PC-9 (cell line): ENCODE measurements around the gene LRRC4C. TPM values are rescaled to one million over a fixed set of nuclear protein-coding genes. Genes with fewer than 3 reads are reported as not detected.
A peak's percentile ranks its signal among the peaks of the same experiment; 100 is the strongest.
"Not testable (repeated sequence)": the region's sequence is repeated elsewhere in the genome, so short reads cannot be mapped to it uniquely, and the experiment has no call there.

ENCODE experiments used
- BruUV-seq: library from RNA; stranded (reverse); fragments of 400-500 nt; replicated peaks from 2 replicates; lab custom pipeline; 2021; lab: Mats Ljungman, UMichigan
- CTCF ChIA-PET: fragments of 300-600 bp; sonication (Branson Sonifier 250); formaldehyde crosslinking; loops from one replicate; lab custom pipeline; 2022; ENCODE audit warnings: antibody characterized with exemption; lab: Charles Lee
- POLR2A ChIA-PET: fragments of 300-600 bp; sonication (Branson Sonifier 250); formaldehyde crosslinking; loops from one replicate; lab custom pipeline; 2022; ENCODE audit warnings: antibody characterized with exemption; ENCODE audit not compliant: unreplicated experiment; lab: Charles Lee
- DNase-seq, 2 experiments: peaks; one replicate each; pipeline versions ENCODE4 v3.0.0 to v3.0.0-alpha.2; 2015 to 2022; ENCODE audit warnings: mixed read lengths in 1 of 2
- H2AFZ ChIP-seq: fragments of 200-600 bp; sonication (generic); 2 replicates; pipeline ENCODE4 v1.8.1; 2017; ENCODE audit warnings: antibody characterized with exemption
- H3F3A ChIP-seq: fragments of 200-600 bp; sonication (generic); 2 replicates; pipeline ENCODE4 v1.8.1; 2017; ENCODE audit warnings: antibody characterized with exemption, mild to moderate bottlenecking, low read depth; ENCODE audit not compliant: insufficient read depth
- H3K27ac ChIP-seq: fragments of 200-600 bp; sonication (generic); 2 replicates; pipeline ENCODE4 v1.6.1; 2016; ENCODE audit warnings: mixed run types
- H3K27me3 ChIP-seq: fragments of 200-600 bp; sonication (generic); 2 replicates; pipeline ENCODE4 v1.6.1; 2016; ENCODE audit warnings: low read depth, mixed run types; ENCODE audit not compliant: insufficient read depth
- H3K36me3 ChIP-seq: fragments of 200-600 bp; sonication (generic); 2 replicates; pipeline ENCODE4 v1.6.1; 2016; ENCODE audit warnings: low read depth, mixed run types
- H3K4me1 ChIP-seq: fragments of 200-600 bp; sonication (generic); replicated peaks from 2 replicates; pipeline ENCODE4 v1.6.1; 2016; ENCODE audit warnings: mixed run types; ENCODE audit not compliant: insufficient read depth
- H3K4me2 ChIP-seq: fragments of 200-600 bp; sonication (generic); 2 replicates; pipeline ENCODE4 v1.6.1; 2017; ENCODE audit warnings: mixed run types
- H3K4me3 ChIP-seq: fragments of 200-600 bp; sonication (generic); 2 replicates; pipeline ENCODE4 v1.6.1; 2016; ENCODE audit warnings: mixed run types
- H3K79me2 ChIP-seq: fragments of 200-600 bp; sonication (generic); 2 replicates; pipeline ENCODE4 v1.6.1; 2017; ENCODE audit warnings: low read depth, mixed run types
- H3K9me2 ChIP-seq: fragments of 200-600 bp; sonication (generic); 2 replicates; pipeline ENCODE4 v1.8.1; 2017; ENCODE audit warnings: mild to moderate bottlenecking; ENCODE audit not compliant: insufficient read depth
- H3K9me3 ChIP-seq: fragments of 200-600 bp; sonication (generic); 2 replicates; pipeline ENCODE4 v1.8.1; 2016; ENCODE audit warnings: low read depth; ENCODE audit not compliant: insufficient read depth
- H4K20me1 ChIP-seq: fragments of 200-600 bp; sonication (generic); 2 replicates; pipeline ENCODE4 v1.8.1; 2017; ENCODE audit not compliant: insufficient read depth
- CTCF ChIP-seq: fragments of 200-600 bp; sonication (generic); conservative IDR thresholded peaks from 2 replicates; pipeline ENCODE4 v1.6.1; 2017; ENCODE audit warnings: mixed run types, antibody characterized with exemption, mild to moderate bottlenecking, moderate library complexity
- EZH2 ChIP-seq: fragments of 200-600 bp; sonication (generic); IDR thresholded peaks from 2 replicates; pipeline ENCODE4 v1.8.0; 2017; ENCODE audit warnings: antibody characterized with exemption, low read depth
- intact Hi-C: fragments of 100-400 bp; cut with micrococcal nuclease; formaldehyde crosslinking; loops from one replicate; pipeline ENCODE4 v1.10.0; 2022; ENCODE audit not compliant: unreplicated experiment
- total RNA-seq: library from RNA; stranded (reverse); gene quantifications from 2 replicates; pipeline ENCODE4 v1.2.3, GENCODE V29; 2021

The LRRC4C gene
- total RNA-seq, 1 experiment from 2014 or later, result not detected

- H2AFZ ChIP-seq, result 0 out of 2 replicates have a peak overlapping the region, but pooled peaks have one; percentile 25
- no peaks in the 10 kb centered on the region for H3K79me2 ChIP-seq
- H3F3A ChIP-seq, result no peaks in the 10 kb centered on the region
- DNase-seq, result peak in 1 of 2 experiments; percentile 17
- ChIA-PET POLR2A (no interaction called here), CTCF (no interaction called here)
- H3K9me2 ChIP-seq, result no peaks in the 10 kb centered on the region
- no TSS peak for BruUV-seq
- TF ChIP-seq CTCF (no peak), EZH2 (no peak)
- no peaks in the 10 kb centered on the region for H3K36me3 ChIP-seq
- no peak overlapping the region for H3K4me3 ChIP-seq
- intact Hi-C loops, result no loop called here
- H4K20me1 ChIP-seq, result no peaks in the 10 kb centered on the region
- peak overlapping the region; percentile 35; the same call in 1 of the 2 replicates for H3K4me2 ChIP-seq
- no peaks in the 10 kb centered on the region for H3K9me3 ChIP-seq
- no peak overlapping the region for H3K27ac ChIP-seq
- no peaks in the 10 kb centered on the region for H3K27me3 ChIP-seq
- H3K4me1 ChIP-seq, result no peaks in the 10 kb centered on the region
These were observed 419.9 kb downstream of the LRRC4C start for GRCh38 chr11:41039592-41039991.

GRCh38 chr11:41031551-41032060 lies 427.8 kb downstream of the LRRC4C start:
- no peaks in the 10 kb centered on the region for H3K4me1 ChIP-seq
- no peaks in the 10 kb centered on the region for H3K79me2 ChIP-seq
- no peak overlapping the region for H3K4me3 ChIP-seq
- H4K20me1 ChIP-seq, result no peaks in the 10 kb centered on the region
- H2AFZ ChIP-seq, result no peak overlapping the region
- H3F3A ChIP-seq, result no peaks in the 10 kb centered on the region
- POLR2A ChIA-PET, result no interaction called here
- no TSS peak for BruUV-seq
- H3K4me2 ChIP-seq, result no peak overlapping the region
- no peaks in the 10 kb centered on the region for H3K9me3 ChIP-seq
- intact Hi-C loops, result no loop called here
- no peak overlapping the region for H3K27ac ChIP-seq
- TF ChIP-seq CTCF, result no peak
- TF ChIP-seq EZH2, result no peak
- no peaks in the 10 kb centered on the region for H3K9me2 ChIP-seq
- H3K27me3 ChIP-seq, result no peaks in the 10 kb centered on the region
- CTCF ChIA-PET, result no interaction called here
- DNase-seq, result no peak
- no peaks in the 10 kb centered on the region for H3K36me3 ChIP-seq

GRCh38 chr11:41020259-41020658 lies 439.2 kb downstream of the LRRC4C start:
- no peaks in the 10 kb centered on the region for H3K9me2 ChIP-seq
- no peaks in the 10 kb centered on the region for H3K9me3 ChIP-seq
- no peaks in the 10 kb centered on the region for H3K27me3 ChIP-seq
- no peak overlapping the region for H3K4me2 ChIP-seq
- no peaks in the 10 kb centered on the region for H3F3A ChIP-seq
- no peaks in the 10 kb centered on the region for H4K20me1 ChIP-seq
- BruUV-seq, result no TSS peak
- CTCF ChIA-PET, result no interaction called here
- no peaks in the 10 kb centered on the region for H3K36me3 ChIP-seq
- no peak overlapping the region for H3K4me3 ChIP-seq
- TF ChIP-seq CTCF (no peak), EZH2 (no peak)
- H3K27ac ChIP-seq, result no peak overlapping the region
- no peak overlapping the region for H2AFZ ChIP-seq
- H3K79me2 ChIP-seq, result no peaks in the 10 kb centered on the region
- no peaks in the 10 kb centered on the region for H3K4me1 ChIP-seq
- intact Hi-C loops, result no loop called here
- DNase-seq, result no peak
- POLR2A ChIA-PET, result no interaction called here

- H3K27ac ChIP-seq, intact Hi-C loops, H3K9me3 ChIP-seq, H3K9me2 ChIP-seq, H3K79me2 ChIP-seq, DNase-seq, H3F3A ChIP-seq, H4K20me1 ChIP-seq, POLR2A ChIA-PET, H3K4me3 ChIP-seq, H3K4me1 ChIP-seq, H3K27me3 ChIP-seq, H3K4me2 ChIP-seq, H2AFZ ChIP-seq, BruUV-seq, H3K36me3 ChIP-seq, CTCF ChIA-PET: not testable (repeated sequence)
These were observed 439.8 kb downstream of the LRRC4C start for GRCh38 chr11:41019666-41020065.
